Measurements from ENCODE around the gene KLHL28. TPM values are rescaled to one million over a fixed set of nuclear protein-coding genes. Genes with fewer than 3 reads are reported as not detected.

The KLHL28 gene
- total and polyA plus RNA-seq, 2 donors (not counting 1 experiment from before 2014, with no cell fraction given) = 6.1 to 9.7 TPM

DNA sequence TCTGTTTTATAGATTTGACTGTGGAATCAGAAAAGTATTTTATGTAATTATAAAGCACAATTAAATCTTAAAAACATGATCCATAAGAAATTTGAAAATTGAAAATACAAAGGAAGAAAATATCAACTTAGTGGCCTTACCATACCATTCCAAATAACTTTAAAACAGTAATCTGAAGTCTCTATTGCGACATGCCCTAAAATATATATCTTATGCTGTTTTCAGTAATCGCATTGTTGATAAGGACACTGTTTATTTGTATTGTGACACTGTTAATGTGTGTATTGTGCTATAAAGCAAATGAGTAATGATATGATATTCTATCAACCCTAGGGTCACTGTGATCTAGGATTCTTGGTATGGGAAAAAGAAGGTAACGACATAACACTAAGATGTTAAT lies 7.0 kb downstream of the KLHL28 start:
- no peak for DNase-seq (ENCODE audit: low read depth in 2 of 2)
- H3K9ac ChIP-seq (ENCODE audit: insufficient read depth, low read length) = no peak overlapping the region

DNA sequence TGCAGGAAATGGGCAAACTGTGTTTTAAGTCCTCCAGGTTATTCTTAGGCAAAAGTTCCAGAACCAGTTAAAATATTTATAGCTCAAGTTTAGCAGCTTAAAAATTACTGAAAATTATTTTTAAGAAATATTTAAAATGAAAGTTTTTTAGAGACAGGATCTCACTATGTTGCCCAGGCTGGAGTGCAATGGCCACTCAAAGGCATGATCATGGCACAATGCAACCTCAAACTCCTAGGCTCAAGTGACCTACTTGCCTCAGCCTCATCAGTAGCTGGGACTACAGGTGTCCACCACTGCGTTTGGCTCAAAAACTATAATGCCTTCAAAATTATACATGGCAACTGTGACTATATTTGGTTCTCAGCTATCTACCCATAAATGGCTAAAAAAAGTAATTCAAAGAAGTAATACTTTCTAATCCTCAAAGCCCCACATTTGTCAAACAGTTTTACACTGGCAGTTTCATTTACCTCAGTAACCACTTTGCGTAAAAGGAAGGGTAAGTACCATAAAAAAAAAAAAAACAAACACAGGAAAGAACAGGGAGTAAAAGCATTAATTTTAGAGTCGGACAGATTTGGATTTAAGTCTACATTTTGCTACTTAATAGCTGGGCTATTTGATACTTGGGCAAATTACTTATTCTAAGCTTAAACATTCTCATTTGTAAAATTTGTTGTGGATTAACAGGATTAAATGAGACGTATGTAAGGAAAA lies 9.2 kb downstream of the KLHL28 start:
- no peak overlapping the region for H3K27ac ChIP-seq (ENCODE audit: insufficient read depth, low read length)
- H2AFZ ChIP-seq (ENCODE audit: low read length) = no peak overlapping the region
- no peaks in the 10 kb centered on the region for H3K27me3 ChIP-seq (ENCODE audit: control insufficient read depth, insufficient read depth, low read length)
- no peak overlapping the region for H3K4me2 ChIP-seq (ENCODE audit: extremely low read depth, insufficient read depth, low read length)
- H3K36me3 ChIP-seq (ENCODE audit: control insufficient read depth, insufficient read depth, low read length) = no peaks in the 10 kb centered on the region
- H3K79me2 ChIP-seq (ENCODE audit: control insufficient read depth, insufficient read depth, low read length) = peaks cover 32% of the 10 kb centered on the region
- H3K4me3 ChIP-seq (replicated peaks in 1 of 4; ENCODE audit: control extremely low read depth in 1 of 4, insufficient read depth in 1 of 4, low read depth in 3 of 4, low read length in 4 of 4) = no peak overlapping the region
- DNase-seq (ENCODE audit: low read depth in 2 of 2) = no peak
- no peaks in the 10 kb centered on the region for H3K9me3 ChIP-seq (ENCODE audit: control insufficient read depth, insufficient read depth, low read depth, low read length)
- TF ChIP-seq, protein P1, sequence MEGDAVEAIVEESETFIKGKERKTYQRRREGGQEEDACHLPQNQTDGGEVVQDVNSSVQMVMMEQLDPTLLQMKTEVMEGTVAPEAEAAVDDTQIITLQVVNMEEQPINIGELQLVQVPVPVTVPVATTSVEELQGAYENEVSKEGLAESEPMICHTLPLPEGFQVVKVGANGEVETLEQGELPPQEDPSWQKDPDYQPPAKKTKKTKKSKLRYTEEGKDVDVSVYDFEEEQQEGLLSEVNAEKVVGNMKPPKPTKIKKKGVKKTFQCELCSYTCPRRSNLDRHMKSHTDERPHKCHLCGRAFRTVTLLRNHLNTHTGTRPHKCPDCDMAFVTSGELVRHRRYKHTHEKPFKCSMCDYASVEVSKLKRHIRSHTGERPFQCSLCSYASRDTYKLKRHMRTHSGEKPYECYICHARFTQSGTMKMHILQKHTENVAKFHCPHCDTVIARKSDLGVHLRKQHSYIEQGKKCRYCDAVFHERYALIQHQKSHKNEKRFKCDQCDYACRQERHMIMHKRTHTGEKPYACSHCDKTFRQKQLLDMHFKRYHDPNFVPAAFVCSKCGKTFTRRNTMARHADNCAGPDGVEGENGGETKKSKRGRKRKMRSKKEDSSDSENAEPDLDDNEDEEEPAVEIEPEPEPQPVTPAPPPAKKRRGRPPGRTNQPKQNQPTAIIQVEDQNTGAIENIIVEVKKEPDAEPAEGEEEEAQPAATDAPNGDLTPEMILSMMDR (conservative IDR thresholded peaks at IDR 0.05 in 1 of 2, IDR thresholded peaks at IDR 0.05 in 1 of 2; ENCODE audit: low read depth in 1 of 2, low read length in 2 of 2) = no peak
- TF ChIP-seq EZH2 (IDR thresholded peaks at IDR 0.05; ENCODE audit: low read length, missing control alignments) = no peak
- no peaks in the 10 kb centered on the region for H4K20me1 ChIP-seq (ENCODE audit: control insufficient read depth, extremely low read depth, insufficient read depth, low read length)
- H3K9ac ChIP-seq (ENCODE audit: insufficient read depth, low read length) = no peak overlapping the region
- no peaks in the 10 kb centered on the region for H3K4me1 ChIP-seq (ENCODE audit: control insufficient read depth, extremely low read depth, insufficient read depth, low read length)

More for the DNA sequence above, 7.0 kb downstream of the KLHL28 start:
- no peaks in the 10 kb centered on the region for H3K27me3 ChIP-seq (ENCODE audit: control insufficient read depth, insufficient read depth, low read length)
- peaks cover 49% of the 10 kb centered on the region for H3K79me2 ChIP-seq (ENCODE audit: control insufficient read depth, insufficient read depth, low read length)
- no peak overlapping the region for H3K4me3 ChIP-seq (replicated peaks in 1 of 4; ENCODE audit: control extremely low read depth in 1 of 4, insufficient read depth in 1 of 4, low read depth in 3 of 4, low read length in 4 of 4)
- H2AFZ ChIP-seq (ENCODE audit: low read length) = no peak overlapping the region
- no peak overlapping the region for H3K4me2 ChIP-seq (ENCODE audit: extremely low read depth, insufficient read depth, low read length)
- TF ChIP-seq EZH2 (IDR thresholded peaks at IDR 0.05; ENCODE audit: low read length, missing control alignments) = no peak
- TF ChIP-seq, protein P1 (conservative IDR thresholded peaks at IDR 0.05 in 1 of 2, IDR thresholded peaks at IDR 0.05 in 1 of 2; ENCODE audit: low read depth in 1 of 2, low read length in 2 of 2) = no peak
- no peaks in the 10 kb centered on the region for H3K36me3 ChIP-seq (ENCODE audit: control insufficient read depth, insufficient read depth, low read length)
- peaks cover 2% of the 10 kb centered on the region for H3K4me1 ChIP-seq (ENCODE audit: control insufficient read depth, extremely low read depth, insufficient read depth, low read length)
- no peaks in the 10 kb centered on the region for H4K20me1 ChIP-seq (ENCODE audit: control insufficient read depth, extremely low read depth, insufficient read depth, low read length)
- H3K9me3 ChIP-seq (ENCODE audit: control insufficient read depth, insufficient read depth, low read depth, low read length) = no peaks in the 10 kb centered on the region
- H3K27ac ChIP-seq (ENCODE audit: insufficient read depth, low read length) = no peak overlapping the region

DNA sequence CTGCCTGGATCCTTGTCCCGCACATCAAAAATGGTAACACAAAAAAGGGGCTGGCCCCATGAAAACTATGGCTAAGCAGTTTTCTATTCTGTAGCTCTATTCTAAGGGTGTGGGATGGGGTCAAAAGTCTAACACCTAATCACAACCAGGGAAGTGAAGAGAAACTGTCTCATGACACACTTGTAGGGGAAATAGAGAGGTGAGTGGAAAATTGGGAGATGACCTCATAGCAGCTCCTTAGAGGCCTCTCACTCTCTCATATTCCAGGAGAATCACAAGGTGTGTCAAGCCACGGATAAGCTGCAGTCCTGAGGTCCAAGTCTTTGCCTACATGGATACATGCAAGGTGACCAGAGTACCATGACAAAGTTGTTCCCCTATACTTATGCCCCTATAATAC lies 10.7 kb downstream of the KLHL28 start:
- no peak for TF ChIP-seq EZH2 (IDR thresholded peaks at IDR 0.05; ENCODE audit: low read length, missing control alignments)
- TF ChIP-seq, protein P1 (conservative IDR thresholded peaks at IDR 0.05 in 1 of 2, IDR thresholded peaks at IDR 0.05 in 1 of 2; ENCODE audit: low read depth in 1 of 2, low read length in 2 of 2) = no peak
- Histone ChIP-seq H3K27me3 (ENCODE audit: control insufficient read depth, insufficient read depth, low read length) (no peaks in the 10 kb centered on the region), H3K27ac (ENCODE audit: insufficient read depth, low read length) (no peak overlapping the region), H4K20me1 (ENCODE audit: control insufficient read depth, extremely low read depth, insufficient read depth, low read length) (no peaks in the 10 kb centered on the region), H3K79me2 (ENCODE audit: control insufficient read depth, insufficient read depth, low read length) (peaks cover 20% of the 10 kb centered on the region), H3K4me3 (replicated peaks in 1 of 4; ENCODE audit: control extremely low read depth in 1 of 4, insufficient read depth in 1 of 4, low read depth in 3 of 4, low read length in 4 of 4) (no peak overlapping the region), H3K9me3 (ENCODE audit: control insufficient read depth, insufficient read depth, low read depth, low read length) (no peaks in the 10 kb centered on the region), H3K4me1 (ENCODE audit: control insufficient read depth, extremely low read depth, insufficient read depth, low read length) (no peaks in the 10 kb centered on the region), H3K36me3 (ENCODE audit: control insufficient read depth, insufficient read depth, low read length) (no peaks in the 10 kb centered on the region), H2AFZ (ENCODE audit: low read length) (no peak overlapping the region), H3K4me2 (ENCODE audit: extremely low read depth, insufficient read depth, low read length) (no peak overlapping the region), H3K9ac (ENCODE audit: insufficient read depth, low read length) (no peak overlapping the region)
- DNase-seq (ENCODE audit: low read depth in 2 of 2) = no peak
